HCT116 (cell line): ENCODE measurements around the gene DHCR24. TPM values are rescaled to one million over a fixed set of nuclear protein-coding genes. Genes with fewer than 3 reads are reported as not detected.

Experiments
- ATAC-seq: fragments of 200-7000 bp; cut with Tn5 transposase; 2 replicates; pipeline ENCODE4 v1.9.1; 2020; ENCODE audit warnings: mild to moderate bottlenecking, moderate library complexity
- BruUV-seq: library from RNA; stranded (reverse); fragments of 400-500 nt; replicated peaks from 2 replicates; lab custom pipeline; 2021; lab: Mats Ljungman, UMichigan
- CTCF ChIA-PET: fragments of 300-600 bp; sonication (Branson Sonifier 250); formaldehyde crosslinking; loops from one replicate; lab custom pipeline; 2021; ENCODE audit warnings: antibody characterized with exemption; lab: Charles Lee
- POLR2A ChIA-PET: fragments of 300-600, 350-600 bp; sonication (Branson Sonifier 250); formaldehyde crosslinking; loops from one replicate; lab custom pipeline; 2021; ENCODE audit warnings: antibody characterized with exemption; lab: Charles Lee
- RAD21 ChIA-PET, 2 experiments: fragments of 300-600 bp; sonication (Branson Sonifier 250); formaldehyde crosslinking; loops; one replicate each; lab custom pipeline; 2023; ENCODE audit warnings: low total read pairs in 2 of 2; ENCODE audit not compliant: uncharacterized antibody in 2 of 2, unreplicated experiment in 2 of 2, low non-redundant PET in 1 of 2; lab: Charles Lee
- DNase-seq: peaks from one replicate; pipeline ENCODE4 v3.0.0-alpha.2; 2010; ENCODE audit warnings: low read depth, low spot score
- H2AFZ ChIP-seq: fragments of 200-600 bp; shearing (Covaris generic), sonication (generic); 2 replicates; pipeline ENCODE4 v1.6.1; 2017; ENCODE audit warnings: low read depth, mixed run types, mixed read lengths, antibody characterized with exemption, low read length; ENCODE audit not compliant: poor library complexity, severe bottlenecking
- H3K27ac ChIP-seq: 2 replicates; pipeline ENCODE4 v1.5.1; 2012; ENCODE audit warnings: low read depth, low read length
- H3K27me3 ChIP-seq: fragments of 200-600 bp; sonication (generic); 2 replicates; pipeline ENCODE4 v1.6.1; 2016; ENCODE audit warnings: mixed run types, low read length, mixed read lengths; ENCODE audit not compliant: insufficient read depth
- H3K36me3 ChIP-seq, 2 experiments: fragments of 200-500 bp in 1 of 2; fragments of 200-600 bp in 1 of 2; sonication (Bioruptor generic) in 1 of 2; sonication (generic) in 1 of 2; 2 replicates each; pipeline versions ENCODE4 v1.5.1 to v1.6.1; 2014 to 2016; ENCODE audit warnings: low read length in 2 of 2, inconsistent platforms in 1 of 2, mixed read lengths in 1 of 2, mixed run types in 1 of 2; ENCODE audit not compliant: insufficient read depth in 2 of 2, control insufficient read depth in 1 of 2
- H3K4me1 ChIP-seq, 2 experiments: fragments of 200-600 bp in 1 of 2; sonication (generic) in 1 of 2; 2 replicates each; pipeline versions ENCODE4 v1.5.1 to v1.6.1; 2012 to 2017; ENCODE audit warnings: low read length in 2 of 2, inconsistent platforms in 1 of 2, mild to moderate bottlenecking in 1 of 2, mixed read lengths in 1 of 2, mixed run types in 1 of 2, moderate library complexity in 1 of 2; ENCODE audit not compliant: insufficient read depth in 2 of 2, control insufficient read depth in 1 of 2
- H3K4me2 ChIP-seq: fragments of 200-600 bp; sonication (generic); 2 replicates; pipeline ENCODE4 v1.6.1; 2017; ENCODE audit warnings: mixed run types, low read length, mixed read lengths
- H3K4me3 ChIP-seq, 2 experiments: fragments of 200-600 bp in 1 of 2; sonication (generic) in 1 of 2; replicated peaks in 1 of 2; 2 replicates each; pipeline ENCODE4 v1.5.1; 2011 to 2016; ENCODE audit warnings: low read length in 2 of 2, control low read depth in 1 of 2, low read depth in 1 of 2, mild to moderate bottlenecking in 1 of 2, mixed read lengths in 1 of 2, mixed run types in 1 of 2
- H3K79me2 ChIP-seq: fragments of 200-600 bp; sonication (generic); 2 replicates; pipeline ENCODE4 v1.6.1; 2017; ENCODE audit warnings: mild to moderate bottlenecking, mixed run types, low read length, moderate library complexity, mixed read lengths; ENCODE audit not compliant: insufficient read depth
- H3K9ac ChIP-seq: fragments of 200-600 bp; sonication (generic); 2 replicates; pipeline ENCODE4 v1.6.1; 2016; ENCODE audit warnings: low read length, mixed read lengths
- H3K9me2 ChIP-seq: fragments of 200-600 bp; sonication (generic), shearing (Covaris generic); 2 replicates; pipeline ENCODE4 v1.6.1; 2017; ENCODE audit warnings: mixed run types, mild to moderate bottlenecking, moderate library complexity; ENCODE audit not compliant: insufficient read depth
- H3K9me3 ChIP-seq, 2 experiments: fragments of 200-500 bp in 1 of 2; fragments of 200-600 bp in 1 of 2; sonication (Bioruptor generic) in 1 of 2; sonication (generic) in 1 of 2; 2 replicates each; pipeline ENCODE4 v1.6.1; 2014 to 2017; ENCODE audit warnings: low read length in 2 of 2, mixed read lengths in 2 of 2, inconsistent platforms in 1 of 2, low read depth in 1 of 2, mild to moderate bottlenecking in 1 of 2, mixed run types in 1 of 2, moderate library complexity in 1 of 2; ENCODE audit not compliant: control insufficient read depth in 1 of 2, insufficient read depth in 1 of 2
- H4K20me1 ChIP-seq: fragments of 200-600 bp; sonication (generic), shearing (Covaris generic); 2 replicates; pipeline ENCODE4 v1.6.1; 2017; ENCODE audit warnings: mixed run types, mild to moderate bottlenecking, moderate library complexity; ENCODE audit not compliant: insufficient read depth
- EGR1 ChIP-seq: IDR thresholded peaks from 2 replicates; pipeline ENCODE4 v1.6.1; 2012; ENCODE audit warnings: low read depth
- EZH2phosphoT487 ChIP-seq: fragments of 200-600 bp; IDR thresholded peaks from 2 replicates; pipeline ENCODE4 v1.6.1; 2018; ENCODE audit warnings: antibody characterized with exemption, borderline replicate concordance
- JUND ChIP-seq: IDR thresholded peaks from 2 replicates; pipeline ENCODE4 v1.6.1; 2012
- SRF ChIP-seq: IDR thresholded peaks from 2 replicates; pipeline ENCODE4 v1.6.1; 2012; ENCODE audit warnings: low read depth
- ZNF274 ChIP-seq: fragments of 200-500 bp; sonication (Bioruptor generic); IDR thresholded peaks from 2 replicates; pipeline ENCODE4 v1.6.1; 2014; ENCODE audit warnings: mild to moderate bottlenecking, low read depth, low read length, inconsistent platforms
- intact Hi-C: fragments of 100-400 bp; cut with micrococcal nuclease; formaldehyde crosslinking; loops from 2 replicates; pipeline ENCODE4 v1.10.0; 2022
- total RNA-seq: library from RNA; stranded (reverse); gene quantifications from one replicate; pipeline ENCODE4 v1.2.1, GENCODE V29; 2021; ENCODE audit not compliant: unreplicated experiment
- TF ChIP-seq, protein P1 (sequence below): IDR thresholded peaks from 2 replicates; pipeline ENCODE4 v1.6.1; 2012; ENCODE audit warnings: low read depth

Gene DHCR24
- total RNA-seq, 1 experiment from 2014 or later: 132 TPM

DNA sequence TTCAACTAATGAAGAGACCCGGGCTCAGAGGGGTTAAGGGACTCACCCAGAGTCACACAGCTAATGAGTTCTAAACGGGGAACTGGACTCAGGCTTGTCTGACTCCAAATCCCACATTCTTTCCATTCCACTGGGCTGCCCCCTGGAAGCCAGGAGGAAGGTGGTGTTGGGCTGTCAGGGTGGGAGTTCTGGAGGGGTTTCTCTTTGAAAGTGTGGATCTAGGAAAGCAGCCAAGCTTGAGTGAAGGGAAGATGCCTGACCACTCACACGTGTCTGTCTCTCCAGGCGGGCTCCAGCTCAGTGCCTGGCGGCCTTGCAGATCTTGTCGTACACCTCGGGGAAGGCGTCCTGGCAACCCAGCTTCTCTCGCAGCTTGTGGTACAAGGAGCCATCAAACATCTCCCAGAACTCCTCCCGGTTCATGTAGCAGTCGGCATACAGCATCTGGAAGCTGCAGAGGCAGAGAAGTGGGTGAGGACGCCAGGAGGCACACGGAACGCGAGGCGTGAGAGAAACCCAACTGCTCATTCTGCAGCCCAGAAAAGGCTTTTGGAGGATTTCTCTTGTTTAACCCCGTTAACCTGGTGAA, 35.0 kb downstream of the DHCR24 start:
- DNase-seq: no peak
- CTCF ChIA-PET: no interaction called here
- H3K36me3 ChIP-seq: peaks cover 28 to 48% of the 10 kb centered on the region in 2 experiments

More for the DNA sequence above, 35.0 kb downstream of the DHCR24 start:
- H3K4me2 ChIP-seq: no peak overlapping the region
- no peaks in the 10 kb centered on the region for H3K79me2 ChIP-seq
- no peak overlapping the region for H3K9ac ChIP-seq
- H3K9me3 ChIP-seq: no peaks in the 10 kb centered on the region
- TF ChIP-seq EGR1 (no peak), ZNF274 (no peak), EZH2phosphoT487 (no peak), SRF (no peak), JUND (no peak)
- TF ChIP-seq, protein P1, sequence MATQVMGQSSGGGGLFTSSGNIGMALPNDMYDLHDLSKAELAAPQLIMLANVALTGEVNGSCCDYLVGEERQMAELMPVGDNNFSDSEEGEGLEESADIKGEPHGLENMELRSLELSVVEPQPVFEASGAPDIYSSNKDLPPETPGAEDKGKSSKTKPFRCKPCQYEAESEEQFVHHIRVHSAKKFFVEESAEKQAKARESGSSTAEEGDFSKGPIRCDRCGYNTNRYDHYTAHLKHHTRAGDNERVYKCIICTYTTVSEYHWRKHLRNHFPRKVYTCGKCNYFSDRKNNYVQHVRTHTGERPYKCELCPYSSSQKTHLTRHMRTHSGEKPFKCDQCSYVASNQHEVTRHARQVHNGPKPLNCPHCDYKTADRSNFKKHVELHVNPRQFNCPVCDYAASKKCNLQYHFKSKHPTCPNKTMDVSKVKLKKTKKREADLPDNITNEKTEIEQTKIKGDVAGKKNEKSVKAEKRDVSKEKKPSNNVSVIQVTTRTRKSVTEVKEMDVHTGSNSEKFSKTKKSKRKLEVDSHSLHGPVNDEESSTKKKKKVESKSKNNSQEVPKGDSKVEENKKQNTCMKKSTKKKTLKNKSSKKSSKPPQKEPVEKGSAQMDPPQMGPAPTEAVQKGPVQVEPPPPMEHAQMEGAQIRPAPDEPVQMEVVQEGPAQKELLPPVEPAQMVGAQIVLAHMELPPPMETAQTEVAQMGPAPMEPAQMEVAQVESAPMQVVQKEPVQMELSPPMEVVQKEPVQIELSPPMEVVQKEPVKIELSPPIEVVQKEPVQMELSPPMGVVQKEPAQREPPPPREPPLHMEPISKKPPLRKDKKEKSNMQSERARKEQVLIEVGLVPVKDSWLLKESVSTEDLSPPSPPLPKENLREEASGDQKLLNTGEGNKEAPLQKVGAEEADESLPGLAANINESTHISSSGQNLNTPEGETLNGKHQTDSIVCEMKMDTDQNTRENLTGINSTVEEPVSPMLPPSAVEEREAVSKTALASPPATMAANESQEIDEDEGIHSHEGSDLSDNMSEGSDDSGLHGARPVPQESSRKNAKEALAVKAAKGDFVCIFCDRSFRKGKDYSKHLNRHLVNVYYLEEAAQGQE: no peak
- no peak overlapping the region for H3K4me3 ChIP-seq
- intact Hi-C loops: no loop called here
- no peak overlapping the region for H3K27ac ChIP-seq
- H3K4me1 ChIP-seq: peaks cover 15 to 18% of the 10 kb centered on the region in 2 experiments
- ChIA-PET POLR2A (no interaction called here), RAD21 (no interaction called here)
- no peak for ATAC-seq
- no TSS peak for BruUV-seq
- no peaks in the 10 kb centered on the region for H3K27me3 ChIP-seq
- no peaks in the 10 kb centered on the region for H4K20me1 ChIP-seq
- no peaks in the 10 kb centered on the region for H3K9me2 ChIP-seq
- H2AFZ ChIP-seq: no peak overlapping the region
